Urothelium cell line (cell line): ENCODE data around the gene MRPL28.
"Not testable (repeated sequence)": the region's sequence is repeated elsewhere in the genome, so short reads cannot be mapped to it uniquely, and the experiment has no call there.

ENCODE experiments used
- DNase-seq: peaks from one replicate; pipeline ENCODE4 v3.0.0; 2011; ENCODE audit warnings: low spot score, mixed read lengths
- FAIRE-seq: peaks from 2 replicates; lab custom pipeline; 2011; peaks lifted over from hg19 to GRCh38; lab: Jason Lieb, UNC

The MRPL28 gene

DNA sequence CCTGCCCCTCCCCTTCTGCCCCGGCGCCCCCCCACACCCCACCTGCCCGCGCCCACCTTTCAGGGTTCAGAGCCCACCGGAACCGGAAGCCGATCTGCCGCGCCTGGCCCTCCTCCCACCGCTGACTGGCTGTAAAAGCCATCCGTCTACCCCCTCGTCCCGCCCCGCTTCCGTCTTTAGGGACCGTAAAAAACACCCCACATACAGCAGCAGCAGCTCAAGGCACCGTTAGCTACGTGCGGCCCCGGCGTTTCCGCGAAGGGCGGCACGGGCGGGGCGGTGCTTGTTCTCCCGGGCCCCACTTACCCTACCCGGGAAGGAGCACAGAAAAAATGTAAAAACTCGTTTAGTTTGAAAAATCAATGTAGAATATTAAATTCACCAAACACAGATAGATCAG lies at the start of gene MRPL28:
MRPL28 (minus strand) TSS at position 96 of the 400 bp plus-strand sequence. CDS start 320 bp downstream, outside the sequence.
- DNase-seq = peak; percentile 94
- FAIRE-seq = peak; percentile 96

DNA sequence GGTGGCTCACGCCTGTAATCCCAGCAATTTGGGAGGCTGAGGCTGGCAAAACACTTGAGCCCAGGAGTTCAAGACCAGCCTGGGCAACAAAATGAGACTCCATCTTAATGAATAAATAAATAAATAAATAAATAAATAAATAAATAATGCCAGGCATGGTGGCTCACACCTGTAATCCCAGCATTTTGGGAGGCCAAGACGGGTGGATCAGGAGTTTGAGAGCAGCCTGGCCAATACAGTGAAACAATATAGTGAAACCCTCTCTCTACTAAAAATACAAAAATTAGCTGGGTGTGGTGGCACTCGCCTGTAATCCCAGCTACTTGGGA lies 44.8 kb upstream of the MRPL28 start:
- not testable (repeated sequence) for DNase-seq, FAIRE-seq

DNA sequence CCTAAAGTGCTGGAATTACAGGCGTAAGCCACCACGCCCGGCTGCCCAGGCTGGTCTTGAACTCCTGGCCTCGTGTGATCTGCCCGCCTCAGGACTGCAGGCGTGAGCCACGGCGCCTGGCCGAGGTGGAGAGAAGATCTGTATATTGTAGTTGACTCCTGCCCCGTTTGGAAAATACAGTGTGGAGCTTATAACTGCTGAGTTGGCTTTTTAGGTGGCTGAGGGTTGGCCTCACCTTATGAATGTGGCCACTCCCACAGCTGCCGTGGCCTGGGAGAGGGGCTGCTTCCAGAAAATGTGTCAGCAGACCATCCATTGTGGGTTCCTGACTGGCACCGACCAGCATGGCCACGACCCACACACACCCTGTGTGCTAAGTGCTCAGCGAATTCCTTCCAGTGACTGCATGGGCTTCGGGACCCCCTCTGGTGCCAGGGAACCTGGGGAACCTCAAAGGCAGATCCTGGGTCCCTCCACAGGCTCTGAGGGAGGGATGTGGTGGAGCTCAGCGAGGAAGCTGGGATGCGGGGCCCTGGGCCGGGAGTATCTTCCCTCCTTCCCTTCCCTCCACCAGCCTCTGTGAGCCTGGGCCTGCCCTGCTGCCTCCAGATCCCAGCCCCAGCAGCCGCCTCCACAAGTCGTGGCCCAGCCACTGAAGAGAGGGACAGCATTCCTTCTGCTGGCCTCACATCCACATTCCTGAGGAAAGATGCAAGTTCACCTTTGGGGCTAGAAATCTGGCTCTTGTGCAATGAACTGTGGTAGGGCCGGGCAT lies 44.2 kb upstream of the MRPL28 start:
- DNase-seq = no peak
- FAIRE-seq = no peak

DNA sequence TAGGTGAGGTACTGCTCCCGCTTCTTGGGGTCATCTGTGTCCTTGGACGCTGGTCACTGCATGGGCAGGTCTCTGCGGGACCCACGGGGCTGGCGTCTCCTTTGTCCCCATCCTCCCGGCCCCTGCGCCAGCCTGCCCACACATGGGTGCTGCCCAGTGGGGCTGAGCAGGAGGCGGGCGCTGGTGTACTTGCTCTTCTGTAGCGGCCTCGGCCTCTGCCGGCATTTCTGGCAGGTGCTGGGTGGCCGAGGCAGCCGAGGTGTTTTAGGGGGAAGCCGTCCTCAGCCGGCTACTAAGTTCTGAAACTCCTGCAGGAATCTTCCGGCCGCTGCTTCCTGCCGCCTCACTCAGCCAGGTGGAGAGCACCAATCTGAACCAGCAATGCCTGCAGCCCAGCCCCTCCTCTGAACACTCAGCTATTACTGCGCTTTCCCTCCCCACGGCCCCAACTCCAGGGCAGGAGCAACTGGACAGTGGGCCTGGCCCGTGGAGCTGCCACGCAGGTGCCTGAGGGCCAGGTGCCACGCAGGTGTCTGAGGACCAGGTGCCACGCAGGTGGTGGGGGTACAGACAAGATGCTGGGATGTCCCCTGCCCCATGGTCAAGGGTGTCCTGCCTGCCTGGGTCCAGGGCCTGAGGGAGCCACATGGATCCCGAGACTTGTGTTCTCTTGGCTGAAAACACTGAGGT lies 41.4 kb upstream of the MRPL28 start:
- no peak for FAIRE-seq

DNA sequence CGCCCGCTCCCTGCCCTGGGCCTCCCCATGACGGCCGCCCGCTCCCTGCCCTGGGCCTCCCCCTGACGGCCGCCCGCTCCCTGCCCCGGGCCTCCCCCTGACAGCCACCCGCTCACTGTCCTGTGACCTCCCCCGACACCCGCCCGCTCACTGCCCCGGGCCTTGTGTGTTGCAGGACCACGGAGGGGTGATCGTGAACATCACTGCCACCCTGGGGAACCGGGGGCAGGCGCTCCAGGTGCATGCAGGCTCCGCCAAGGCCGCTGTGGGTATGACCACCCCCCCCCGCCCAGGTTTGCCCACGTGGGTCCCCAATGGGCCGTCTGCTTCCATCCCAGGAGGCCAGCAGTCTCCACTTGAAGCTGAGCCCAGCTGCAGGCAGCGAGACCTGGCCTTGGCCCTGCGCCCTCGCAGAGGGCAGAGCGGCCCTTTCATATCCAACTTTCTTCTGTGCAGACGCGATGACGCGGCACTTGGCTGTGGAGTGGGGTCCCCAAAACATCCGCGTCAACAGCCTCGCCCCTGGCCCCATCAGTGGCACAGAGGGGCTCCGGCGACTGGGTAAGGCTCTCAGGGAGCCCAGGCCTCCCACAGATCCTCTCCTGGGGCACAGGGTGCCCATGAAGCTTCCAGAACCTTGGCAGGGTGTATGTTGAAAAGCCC lies 40.3 kb upstream of the MRPL28 start:
- no peak for FAIRE-seq
- DNase-seq = no peak

More for the DNA sequence above, 41.4 kb upstream of the MRPL28 start:
- DNase-seq = no peak

DNA sequence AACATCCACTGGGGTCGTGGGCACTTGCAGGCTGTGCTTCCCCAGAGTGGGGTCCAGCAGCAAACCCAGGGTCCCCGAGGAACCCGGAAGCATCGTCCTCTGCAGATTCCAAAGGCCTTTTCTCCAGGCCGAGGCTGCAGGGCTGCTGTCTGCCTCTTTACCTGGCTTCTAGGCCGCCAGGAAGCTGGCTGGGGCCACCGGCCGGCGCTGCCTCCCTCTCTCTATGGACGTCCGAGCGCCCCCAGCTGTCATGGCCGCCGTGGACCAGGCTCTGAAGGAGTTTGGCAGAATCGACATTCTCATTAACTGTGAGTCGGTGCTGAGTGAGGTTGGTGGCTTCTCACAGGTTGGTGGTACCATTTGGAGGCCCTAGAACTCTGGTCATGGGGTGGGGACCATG lies 36.9 kb upstream of the MRPL28 start:
- FAIRE-seq (no peak), DNase-seq (no peak)

DNA sequence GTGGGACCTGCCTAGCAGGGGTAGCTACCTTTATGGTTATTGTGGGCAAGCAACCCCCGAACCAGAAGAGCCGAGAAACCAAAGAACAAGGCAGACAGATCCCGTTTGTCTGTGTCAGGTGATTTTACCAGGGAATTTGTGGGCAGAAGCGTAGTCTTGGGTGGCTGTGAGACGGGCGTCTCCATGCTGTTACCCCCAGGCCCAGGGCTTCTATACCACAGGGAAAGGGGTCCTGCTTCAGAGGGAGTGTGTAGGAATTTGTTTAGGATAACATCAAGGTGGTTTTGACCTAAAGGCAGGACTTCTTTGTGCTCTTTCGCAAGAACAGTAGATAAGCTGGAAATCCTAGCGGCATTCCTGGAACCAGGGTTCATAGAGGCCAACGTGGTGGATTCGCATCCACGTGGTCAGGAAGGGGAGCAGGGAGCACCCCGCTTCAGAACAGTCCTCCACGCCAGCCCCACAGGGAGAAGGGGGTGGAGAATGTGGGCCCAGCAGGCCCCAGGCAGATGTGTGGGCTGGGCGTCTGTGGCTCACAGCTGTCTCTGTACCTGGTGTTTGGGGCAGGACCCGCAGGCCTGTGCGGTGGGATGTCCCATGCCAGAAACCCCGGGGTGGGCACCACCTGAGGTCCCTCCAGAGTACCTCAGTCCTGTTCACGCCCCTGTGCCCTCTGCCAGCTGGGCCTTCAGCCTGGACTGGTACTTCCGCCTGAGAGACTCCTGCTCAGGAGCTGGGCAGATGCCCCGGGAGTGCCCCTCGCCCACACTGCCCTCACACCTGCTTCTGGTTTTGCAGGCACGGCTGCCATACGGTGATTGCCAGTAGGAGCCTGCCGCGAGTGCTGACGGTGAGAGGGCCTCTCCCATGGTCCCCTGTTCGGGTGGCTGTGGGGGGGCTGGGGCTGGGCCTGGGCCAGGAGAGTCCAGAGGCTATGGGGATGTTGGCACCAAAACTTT lies 35.5 kb upstream of the MRPL28 start:
- FAIRE-seq (no peak), DNase-seq (no peak)

DNA sequence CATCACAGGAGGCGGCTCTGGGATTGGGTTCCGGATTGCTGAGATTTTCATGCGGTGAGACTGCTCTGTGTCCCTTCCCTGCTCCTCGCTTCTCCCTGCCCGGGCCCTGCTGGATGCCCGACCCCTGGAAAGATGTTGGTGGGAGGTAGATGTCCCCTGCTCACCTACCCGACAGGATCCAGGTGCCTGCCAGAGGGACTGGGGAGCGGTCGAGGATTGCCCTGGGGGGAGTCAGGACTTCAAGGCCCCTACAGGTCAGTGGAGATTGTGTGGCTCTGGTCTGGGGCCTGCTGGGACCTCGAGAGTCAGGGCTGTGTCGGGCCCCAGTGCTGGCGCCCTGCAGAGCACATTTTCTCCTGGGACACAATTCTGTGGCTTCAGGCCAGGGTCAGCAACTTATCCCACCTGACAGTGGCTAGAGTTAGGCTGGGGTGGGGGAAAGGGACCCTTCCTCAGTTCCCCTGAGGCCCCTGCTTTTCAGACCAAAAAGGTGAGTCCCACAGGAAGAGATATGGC lies 34.7 kb upstream of the MRPL28 start:
- no peak for DNase-seq
- FAIRE-seq = no peak

DNA sequence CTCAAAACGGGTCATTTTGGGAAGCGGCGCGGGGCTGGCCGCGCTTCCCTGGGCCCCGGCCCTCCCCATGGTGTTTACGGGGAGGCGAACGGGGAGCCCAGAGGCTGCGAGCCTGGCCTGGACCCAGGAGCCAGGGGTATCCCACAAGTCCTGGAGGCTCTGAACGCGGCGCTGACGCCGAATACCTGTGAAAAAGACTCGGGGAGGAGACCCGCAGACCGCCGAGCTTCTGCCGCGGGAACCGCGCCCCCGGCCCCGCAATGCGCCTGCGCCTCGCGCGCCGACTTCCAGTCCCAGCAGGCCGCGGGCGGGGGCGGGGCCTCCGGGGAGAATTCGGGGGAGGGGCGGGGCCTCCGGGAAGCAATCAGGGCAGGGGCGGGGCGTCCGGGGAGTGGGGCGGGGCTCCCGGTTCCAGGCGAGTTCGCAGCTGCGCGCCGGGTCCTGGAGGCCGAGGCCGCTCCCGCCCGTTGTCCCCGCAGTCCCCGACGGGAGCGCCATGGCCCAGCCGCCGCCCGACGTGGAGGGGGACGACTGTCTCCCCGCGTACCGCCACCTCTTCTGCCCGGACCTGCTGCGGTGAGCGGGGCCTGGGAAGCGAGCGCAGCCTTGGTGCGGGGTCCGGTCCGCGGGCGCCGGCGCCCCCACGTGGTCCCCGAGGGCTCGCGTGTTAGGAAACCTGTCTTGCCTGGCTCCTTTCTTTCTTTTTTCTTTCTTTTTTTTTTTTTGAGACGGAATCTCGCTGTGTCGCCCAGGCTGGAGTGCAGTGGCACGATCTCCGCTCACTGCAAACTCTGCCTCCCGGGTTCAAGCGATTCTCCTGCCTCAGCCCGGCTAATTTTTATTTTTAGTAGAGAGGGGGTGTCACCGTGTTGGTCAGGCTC lies 31.4 kb upstream of the MRPL28 start, which contains the start of gene DECR2:
DECR2 (plus strand) TSS at position 418 of the 881 bp plus-strand sequence; CDS start at position 497, 79 bp downstream.
- DNase-seq (peak; percentile 95), FAIRE-seq (no peak)

DNA sequence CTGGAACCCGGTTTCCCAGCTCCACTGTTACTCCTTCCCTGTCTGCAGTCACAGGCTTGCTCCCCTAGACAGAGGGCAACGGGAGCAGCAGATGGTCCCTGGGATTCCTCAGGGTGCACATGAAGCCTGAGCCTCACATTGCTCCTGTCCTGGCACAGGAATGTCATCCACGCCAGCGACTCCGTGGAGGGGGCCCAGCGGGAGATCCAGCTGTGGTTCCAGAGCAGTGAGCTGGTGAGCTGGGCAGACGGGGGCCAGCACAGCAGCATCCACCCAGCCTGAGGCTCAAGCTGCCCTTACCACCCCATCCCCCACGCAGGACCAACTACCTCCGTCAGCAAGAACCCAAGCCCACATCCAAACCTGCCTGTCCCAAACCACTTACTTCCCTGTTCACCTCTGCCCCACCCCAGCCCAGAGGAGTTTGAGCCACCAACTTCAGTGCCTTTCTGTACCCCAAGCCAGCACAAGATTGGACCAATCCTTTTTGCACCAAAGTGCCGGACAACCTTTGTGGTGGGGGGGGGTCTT lies 29.8 kb upstream of the MRPL28 start:
- FAIRE-seq (no peak), DNase-seq (no peak)

DNA sequence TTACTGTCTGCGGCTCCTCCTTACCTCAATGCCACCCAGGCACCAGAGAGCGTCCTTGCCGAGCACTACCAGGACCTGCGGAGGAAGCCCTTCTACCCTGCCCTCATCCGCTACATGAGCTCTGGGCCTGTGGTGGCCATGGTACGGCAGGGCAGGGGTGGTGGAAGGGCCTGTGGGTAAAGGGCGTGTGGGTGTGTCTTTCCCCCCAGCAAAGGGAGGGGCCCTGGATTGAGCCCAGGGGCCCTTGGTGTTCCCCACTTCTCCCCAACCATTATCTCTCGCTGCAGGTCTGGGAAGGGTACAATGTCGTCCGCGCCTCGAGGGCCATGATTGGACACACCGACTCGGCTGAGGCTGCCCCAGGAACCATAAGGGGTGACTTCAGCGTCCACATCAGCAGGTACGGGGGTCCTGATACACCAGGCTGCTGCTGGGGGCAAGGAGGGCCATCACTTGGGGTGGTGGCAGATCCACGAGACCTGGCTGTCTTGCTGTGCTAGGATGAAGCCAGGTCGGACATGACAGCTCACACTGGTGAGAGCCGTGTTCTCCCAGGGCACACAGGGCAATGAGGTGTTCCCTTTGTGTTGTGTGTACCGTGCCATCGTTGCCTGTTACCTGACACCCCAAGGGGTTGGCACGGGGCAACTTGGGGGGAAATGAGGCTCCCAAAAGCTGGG lies 29.1 kb upstream of the MRPL28 start:
- DNase-seq (no peak), FAIRE-seq (no peak)

DNA sequence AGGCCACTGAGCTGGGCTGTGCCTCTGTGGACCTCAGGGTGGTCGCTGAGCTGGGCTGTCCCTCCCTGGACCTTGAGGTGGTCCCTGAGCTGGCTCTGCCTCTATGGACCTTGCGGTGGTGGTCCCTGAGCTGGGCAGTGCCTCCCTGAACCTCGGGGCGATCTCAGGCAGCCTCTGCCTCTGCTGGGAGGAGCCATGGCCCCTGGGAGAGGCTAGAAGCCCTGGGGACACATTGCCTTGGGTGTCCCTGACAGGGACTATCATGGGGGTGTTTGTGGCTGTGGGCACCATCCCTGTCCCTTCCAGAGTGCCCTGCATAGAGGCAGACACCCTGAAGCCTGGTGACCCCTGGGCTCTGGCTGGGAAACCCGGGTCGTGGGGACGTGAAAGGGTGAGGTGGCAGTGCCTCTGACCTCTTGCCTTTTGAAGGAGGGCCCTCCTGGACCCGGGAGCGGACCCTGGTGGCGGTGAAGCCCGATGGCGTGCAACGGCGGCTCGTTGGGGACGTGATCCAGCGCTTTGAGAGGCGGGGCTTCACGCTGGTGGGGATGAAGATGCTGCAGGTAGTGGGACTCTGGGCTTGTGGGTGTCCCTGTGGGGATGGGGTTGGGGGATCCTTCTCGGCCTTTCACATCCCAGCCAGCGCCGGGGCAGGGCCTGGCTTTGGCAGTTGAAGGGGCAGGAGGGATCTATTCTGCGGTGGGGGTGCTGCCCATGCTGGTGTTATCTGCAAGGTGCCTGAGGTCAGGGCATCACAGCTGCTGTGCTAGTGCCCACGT lies 28.4 kb upstream of the MRPL28 start:
- FAIRE-seq = no peak
- no peak for DNase-seq

DNA sequence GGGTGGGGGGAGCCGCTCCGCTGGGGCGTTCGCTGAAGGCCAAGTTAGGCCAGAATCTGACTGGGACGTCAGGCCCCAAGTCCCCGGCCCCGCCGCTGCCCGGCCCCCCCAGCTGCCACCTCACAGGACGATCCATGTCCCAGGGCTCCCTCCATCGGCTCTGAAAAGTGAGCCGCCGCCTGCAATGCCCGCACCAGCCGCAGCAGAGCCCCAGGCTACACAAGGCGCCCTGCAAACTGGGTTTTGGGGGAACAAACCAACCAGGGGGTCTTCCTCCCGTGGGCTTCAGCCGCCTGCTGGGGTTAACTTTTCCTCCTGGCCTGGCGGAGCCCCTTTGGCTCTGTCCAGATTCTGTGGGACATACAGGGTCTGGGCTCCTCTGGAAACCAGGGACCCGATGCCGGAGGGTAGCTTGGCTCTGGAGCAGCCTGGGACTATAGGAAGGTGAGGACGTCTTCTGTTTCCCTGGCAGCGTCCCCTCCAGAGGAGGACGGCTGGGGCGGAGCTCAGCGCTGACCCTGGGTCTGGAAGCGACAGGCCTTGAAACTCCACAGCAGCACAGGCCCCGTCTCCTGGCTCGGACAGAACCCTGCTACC lies 27.5 kb upstream of the MRPL28 start:
- no peak for FAIRE-seq
- peak; percentile 84 for DNase-seq

DNA sequence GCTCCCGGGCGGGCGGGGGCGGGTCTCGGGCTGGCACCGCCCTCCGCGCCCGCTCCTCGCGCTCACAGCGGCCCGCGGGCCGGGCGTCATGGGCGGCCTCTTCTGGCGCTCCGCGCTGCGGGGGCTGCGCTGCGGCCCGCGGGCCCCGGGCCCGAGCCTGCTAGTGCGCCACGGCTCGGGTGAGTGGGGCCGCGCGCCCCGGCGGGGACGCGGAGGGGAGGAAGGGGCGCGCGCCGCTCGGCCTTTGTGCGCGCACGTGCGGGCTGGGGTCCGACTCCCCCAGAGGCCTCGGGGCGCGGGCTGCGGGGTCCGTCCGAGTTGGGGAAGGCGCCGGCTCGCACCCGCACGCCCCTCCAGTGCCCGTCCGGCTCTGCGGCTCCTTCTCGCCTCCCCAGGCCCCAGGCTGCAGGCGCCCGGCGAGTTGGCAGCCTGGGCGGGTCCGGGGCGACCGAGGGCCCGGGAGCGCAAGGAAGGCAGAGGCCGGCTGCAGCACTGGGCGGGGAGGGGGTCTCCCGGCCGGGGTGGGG lies 26.9 kb upstream of the MRPL28 start, which contains the start of gene NME4:
NME4 (plus strand) TSS at position 65 of the 527 bp plus-strand sequence; CDS start at position 89, 24 bp downstream.
- FAIRE-seq (no peak), DNase-seq (peak; percentile 67)

DNA sequence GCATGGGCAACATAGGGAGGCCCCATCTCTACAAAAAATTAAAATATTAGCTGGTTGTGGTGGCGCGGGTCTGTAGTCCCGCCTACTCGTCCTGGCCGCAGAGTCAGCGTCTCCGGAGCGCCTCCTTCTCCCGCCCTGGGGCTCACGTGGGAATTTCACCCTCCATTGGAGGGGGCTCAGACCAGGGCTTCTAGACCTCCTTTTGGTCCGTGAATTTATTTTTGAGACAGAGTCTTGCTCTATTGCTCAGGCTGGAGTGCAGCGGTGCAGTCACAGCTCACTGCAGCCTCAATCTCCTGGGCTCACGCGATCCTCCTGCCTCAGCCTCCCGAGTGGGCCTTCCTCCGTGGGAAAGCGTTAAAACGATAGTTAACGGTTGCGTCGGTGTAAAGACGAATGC lies 26.3 kb upstream of the MRPL28 start:
- FAIRE-seq (no peak), DNase-seq (peak; percentile 67)

DNA sequence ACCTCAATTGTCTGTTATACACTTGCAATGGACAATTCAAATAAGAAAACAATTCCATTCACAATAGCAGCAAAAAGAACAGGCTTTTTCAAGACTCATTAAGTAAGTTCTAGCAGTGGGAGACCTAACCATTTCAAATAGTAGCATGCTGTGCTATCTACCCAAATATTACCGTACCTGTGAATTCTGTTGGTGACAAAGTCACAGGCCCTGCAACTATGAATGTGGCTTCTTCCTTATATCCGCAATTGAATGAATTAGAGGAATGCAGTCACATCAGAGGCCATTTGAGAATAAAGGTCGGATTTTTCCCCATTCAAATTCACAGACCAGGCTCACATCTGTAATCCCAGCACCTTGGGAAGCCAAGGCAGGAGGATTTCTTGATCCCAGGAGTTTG lies 25.9 kb upstream of the MRPL28 start:
- no peak for DNase-seq
- no peak for FAIRE-seq

DNA sequence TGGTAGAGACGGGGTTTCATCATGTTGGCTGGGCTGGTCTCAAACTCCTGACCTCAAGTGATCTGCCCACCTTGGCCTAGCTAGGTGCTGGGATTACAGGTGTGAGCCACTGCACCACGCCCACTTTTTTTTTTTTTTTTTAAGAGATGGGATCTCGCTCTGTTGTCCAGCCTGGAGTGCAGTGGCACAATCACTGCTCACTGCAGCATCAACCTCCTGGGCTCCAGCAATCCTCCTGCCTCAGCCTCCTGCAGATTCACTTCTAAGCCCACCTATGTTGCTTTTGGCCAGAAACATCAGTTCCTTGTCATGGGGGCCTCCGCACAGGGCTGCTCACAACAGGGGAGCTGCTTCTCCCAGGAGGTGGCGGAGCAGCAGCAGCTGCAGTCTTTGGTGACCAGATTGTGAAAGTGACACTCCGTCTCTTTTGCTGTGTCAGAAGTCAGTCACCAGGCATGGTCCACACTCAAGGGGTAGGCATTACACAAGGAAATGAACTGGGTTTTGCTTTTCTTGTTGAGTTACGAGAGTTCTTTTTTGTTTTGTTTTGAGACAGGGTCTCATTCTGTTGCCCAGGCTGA lies 22.2 kb upstream of the MRPL28 start:
- DNase-seq (no peak), FAIRE-seq (no peak)
